SU-DHL-6 (cell line): ENCODE measurements around the gene CCDC187.
"Not testable (repeated sequence)": the region's sequence is repeated elsewhere in the genome, so short reads cannot be mapped to it uniquely, and the experiment has no call there.

Source experiments
- H2AFZ ChIP-seq: fragments of 200-600 bp; sonication (generic); 2 replicates; pipeline ENCODE4 v1.6.1; 2014; ENCODE audit warnings: low read depth, mild to moderate bottlenecking, moderate library complexity, mixed read lengths, antibody characterized with exemption, low read length; ENCODE audit not compliant: severe bottlenecking
- H3F3A ChIP-seq: fragments of 200-600 bp; shearing (Covaris generic); 2 replicates; pipeline ENCODE4 v1.6.0; 2016; ENCODE audit warnings: antibody characterized with exemption, mild to moderate bottlenecking; ENCODE audit not compliant: insufficient read depth
- H3K27ac ChIP-seq: fragments of 200-600 bp; sonication (generic); 2 replicates; pipeline ENCODE4 v1.5.1; 2016; ENCODE audit warnings: low read depth, mild to moderate bottlenecking, low read length, moderate library complexity, mixed read lengths
- H3K27me3 ChIP-seq: fragments of 200-600 bp; sonication (generic), shearing (Covaris generic); 2 replicates; pipeline ENCODE4 v1.6.0; 2014; ENCODE audit warnings: mild to moderate bottlenecking, low read length
- H3K36me3 ChIP-seq: fragments of 200-600 bp; sonication (generic); 2 replicates; pipeline ENCODE4 v1.6.1; 2014; ENCODE audit warnings: mild to moderate bottlenecking, low read length, mixed read lengths
- H3K4me2 ChIP-seq: fragments of 300-600, 200-600 bp; shearing (Covaris generic), sonication (generic); 2 replicates; pipeline ENCODE4 v1.6.0; 2014; ENCODE audit warnings: low read length, low read depth, mild to moderate bottlenecking; ENCODE audit not compliant: poor library complexity, severe bottlenecking
- H3K4me3 ChIP-seq: fragments of 200-600 bp; sonication (generic); 2 replicates; pipeline ENCODE4 v1.5.1; 2014; ENCODE audit warnings: antibody characterized with exemption, low read length, mild to moderate bottlenecking, mixed read lengths; ENCODE audit not compliant: insufficient read depth, poor library complexity, severe bottlenecking
- H3K79me2 ChIP-seq: fragments of 200-600 bp; sonication (generic); 2 replicates; pipeline ENCODE4 v1.6.1; 2014; ENCODE audit warnings: mild to moderate bottlenecking, low read length, moderate library complexity; ENCODE audit not compliant: insufficient read depth
- H3K9ac ChIP-seq: fragments of 200-600 bp; sonication (generic); 2 replicates; pipeline ENCODE4 v1.7.0; 2014; ENCODE audit warnings: mild to moderate bottlenecking, low read length
- H3K9me2 ChIP-seq: fragments of 200-600 bp; sonication (generic); replicated peaks from 2 replicates; pipeline ENCODE4 v1.6.1; 2014; ENCODE audit warnings: low read length; ENCODE audit not compliant: insufficient read depth
- H3K9me3 ChIP-seq: fragments of 200-600 bp; sonication (generic); 2 replicates; pipeline ENCODE4 v1.6.1; 2014; ENCODE audit warnings: low read length, mixed read lengths; ENCODE audit not compliant: insufficient read depth
- H4K20me1 ChIP-seq: fragments of 200-600 bp; sonication (generic); 2 replicates; pipeline ENCODE4 v1.6.1; 2014; ENCODE audit warnings: low read depth, mild to moderate bottlenecking, antibody characterized with exemption, low read length, moderate library complexity, mixed read lengths
- EZH2phosphoT487 ChIP-seq: fragments of 200-600 bp; sonication (generic), shearing (Covaris generic); conservative IDR thresholded peaks from 2 replicates; pipeline ENCODE4 v1.6.1; 2018; ENCODE audit warnings: mild to moderate bottlenecking, antibody characterized with exemption, low read length, moderate library complexity, mixed read lengths
- TF ChIP-seq, protein P1 (sequence below): fragments of 200-600 bp; sonication (generic); IDR thresholded peaks from one replicate; pipeline ENCODE4 v1.5.1; 2017; ENCODE audit warnings: antibody characterized with exemption, mild to moderate bottlenecking, low read length, moderate library complexity; ENCODE audit not compliant: insufficient read depth, poor library complexity, severe bottlenecking

CCDC187 gene

DNA sequence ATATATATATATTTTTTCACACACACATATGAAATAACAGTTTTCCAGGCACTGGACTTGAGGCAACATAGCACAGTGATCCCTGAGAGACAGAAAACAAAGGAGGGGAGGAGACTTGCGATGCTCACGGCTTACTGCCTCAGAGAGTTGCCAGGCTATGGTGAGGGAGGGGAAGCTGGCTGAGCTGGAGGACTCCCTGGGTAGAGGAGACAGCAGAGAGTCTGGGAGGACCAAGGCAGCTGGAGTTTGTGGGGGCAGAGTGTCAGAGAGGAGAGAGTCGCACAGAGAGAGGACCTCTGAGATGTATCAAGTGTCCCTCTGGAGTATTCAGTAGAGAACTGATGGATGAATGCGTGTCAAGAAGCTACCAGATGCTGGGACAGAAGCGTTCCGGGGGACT is 35.2 kb downstream of the CCDC187 start:
- Histone ChIP-seq H3K4me2 (no peak overlapping the region), H3K27me3 (no peaks in the 10 kb centered on the region)

DNA sequence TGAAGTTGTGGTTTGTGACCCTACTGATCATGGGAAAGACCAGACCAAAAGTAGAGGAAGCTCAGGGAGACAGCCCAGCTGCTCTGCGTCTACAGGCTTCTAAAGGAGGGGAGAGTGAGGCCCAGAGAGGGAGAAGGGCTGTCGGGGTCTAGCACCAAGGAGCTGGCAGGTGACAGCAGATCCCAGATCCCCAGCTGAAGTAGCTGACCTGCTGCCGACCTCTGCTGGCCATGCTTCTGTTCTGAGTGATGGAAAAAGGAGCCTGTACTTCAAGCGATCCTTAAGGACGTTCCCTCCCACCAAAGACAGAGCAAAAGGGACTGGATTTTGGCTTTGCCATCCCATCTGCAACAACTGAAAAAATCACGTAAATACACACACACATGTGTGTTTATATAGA is 35.6 kb downstream of the CCDC187 start:
- H3K9me2 ChIP-seq: no peaks in the 10 kb centered on the region
- no peak overlapping the region for H3K4me3 ChIP-seq
- no peaks in the 10 kb centered on the region for H3K27me3 ChIP-seq
- H3K27ac ChIP-seq: no peak overlapping the region
- H3K79me2 ChIP-seq: no peaks in the 10 kb centered on the region
- no peak overlapping the region for H3K9ac ChIP-seq
- no peak for TF ChIP-seq EZH2phosphoT487
- TF ChIP-seq, protein P1, sequence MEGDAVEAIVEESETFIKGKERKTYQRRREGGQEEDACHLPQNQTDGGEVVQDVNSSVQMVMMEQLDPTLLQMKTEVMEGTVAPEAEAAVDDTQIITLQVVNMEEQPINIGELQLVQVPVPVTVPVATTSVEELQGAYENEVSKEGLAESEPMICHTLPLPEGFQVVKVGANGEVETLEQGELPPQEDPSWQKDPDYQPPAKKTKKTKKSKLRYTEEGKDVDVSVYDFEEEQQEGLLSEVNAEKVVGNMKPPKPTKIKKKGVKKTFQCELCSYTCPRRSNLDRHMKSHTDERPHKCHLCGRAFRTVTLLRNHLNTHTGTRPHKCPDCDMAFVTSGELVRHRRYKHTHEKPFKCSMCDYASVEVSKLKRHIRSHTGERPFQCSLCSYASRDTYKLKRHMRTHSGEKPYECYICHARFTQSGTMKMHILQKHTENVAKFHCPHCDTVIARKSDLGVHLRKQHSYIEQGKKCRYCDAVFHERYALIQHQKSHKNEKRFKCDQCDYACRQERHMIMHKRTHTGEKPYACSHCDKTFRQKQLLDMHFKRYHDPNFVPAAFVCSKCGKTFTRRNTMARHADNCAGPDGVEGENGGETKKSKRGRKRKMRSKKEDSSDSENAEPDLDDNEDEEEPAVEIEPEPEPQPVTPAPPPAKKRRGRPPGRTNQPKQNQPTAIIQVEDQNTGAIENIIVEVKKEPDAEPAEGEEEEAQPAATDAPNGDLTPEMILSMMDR: no peak
- H3K4me2 ChIP-seq: no peak overlapping the region
- H3K36me3 ChIP-seq: no peaks in the 10 kb centered on the region
- no peak overlapping the region for H2AFZ ChIP-seq
- no peaks in the 10 kb centered on the region for H3F3A ChIP-seq
- no peaks in the 10 kb centered on the region for H4K20me1 ChIP-seq
- H3K9me3 ChIP-seq: no peaks in the 10 kb centered on the region

More for the DNA sequence above, 35.2 kb downstream of the CCDC187 start:
- Histone ChIP-seq H3K9me2 (no peaks in the 10 kb centered on the region), H3K4me3 (no peak overlapping the region), H4K20me1 (no peaks in the 10 kb centered on the region), H3K27ac (no peak overlapping the region), H3F3A (no peaks in the 10 kb centered on the region), H3K9ac (no peak overlapping the region), H2AFZ (no peak overlapping the region), H3K79me2 (no peaks in the 10 kb centered on the region), H3K9me3 (no peaks in the 10 kb centered on the region), H3K36me3 (no peaks in the 10 kb centered on the region)
- TF ChIP-seq, protein P1: no peak
- no peak for TF ChIP-seq EZH2phosphoT487

DNA sequence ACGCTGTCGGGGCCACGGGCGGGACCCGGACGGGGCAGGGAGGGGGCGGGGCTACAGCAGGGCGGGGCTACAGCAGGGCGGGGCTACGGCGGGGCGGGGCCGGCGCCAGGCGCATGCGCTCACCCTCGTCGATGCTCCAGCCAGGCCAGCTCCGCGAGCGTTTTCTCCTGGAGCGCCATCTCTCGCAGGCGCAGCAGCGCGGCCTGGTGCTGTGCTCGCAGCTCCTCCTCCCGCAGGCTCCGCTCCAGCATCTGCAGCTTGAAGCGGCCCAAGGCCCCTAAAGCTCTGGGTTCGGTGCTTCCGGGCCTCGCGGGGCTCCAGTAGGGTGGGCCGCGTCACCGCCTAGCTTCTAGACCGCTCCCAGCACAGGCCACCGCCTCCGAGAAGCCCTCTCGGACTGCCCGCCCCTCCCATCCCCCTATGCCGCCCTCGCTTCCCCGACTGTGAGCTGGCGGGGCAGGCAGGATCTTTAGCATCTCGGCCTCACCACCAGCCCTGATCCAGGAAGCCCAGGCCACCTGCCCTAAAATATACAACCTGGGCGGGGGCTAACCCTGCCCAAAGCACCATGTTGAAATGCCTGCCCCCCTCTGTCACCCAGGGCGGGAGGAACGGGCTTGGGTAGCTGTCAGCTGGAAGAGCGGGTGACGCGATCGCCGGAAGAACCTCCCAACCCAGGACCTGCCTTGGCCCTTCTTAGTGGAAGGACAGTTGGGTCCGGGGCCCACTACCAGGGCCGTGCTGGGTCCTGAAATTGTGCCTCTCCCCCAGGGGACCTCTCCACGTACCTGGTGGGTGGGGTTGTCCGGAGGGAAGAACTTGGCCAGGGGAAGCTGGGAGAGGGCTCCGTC is 36.4 kb downstream of the CCDC187 start:
- no peak for TF ChIP-seq EZH2phosphoT487
- TF ChIP-seq, protein P1: peak; percentile 22
- no peaks in the 10 kb centered on the region for H3F3A ChIP-seq
- peak overlapping the region; percentile 85 for H2AFZ ChIP-seq
- H3K9me3 ChIP-seq: no peaks in the 10 kb centered on the region
- H3K27ac ChIP-seq: no peak overlapping the region
- no peaks in the 10 kb centered on the region for H3K36me3 ChIP-seq
- no peaks in the 10 kb centered on the region for H3K79me2 ChIP-seq
- H3K4me2 ChIP-seq: peak overlapping the region; percentile 65
- H3K9me2 ChIP-seq: no peaks in the 10 kb centered on the region
- H4K20me1 ChIP-seq: no peaks in the 10 kb centered on the region
- H3K27me3 ChIP-seq: no peaks in the 10 kb centered on the region
- peak overlapping the region; percentile 50 for H3K4me3 ChIP-seq
- peak overlapping the region; percentile 53 for H3K9ac ChIP-seq

DNA sequence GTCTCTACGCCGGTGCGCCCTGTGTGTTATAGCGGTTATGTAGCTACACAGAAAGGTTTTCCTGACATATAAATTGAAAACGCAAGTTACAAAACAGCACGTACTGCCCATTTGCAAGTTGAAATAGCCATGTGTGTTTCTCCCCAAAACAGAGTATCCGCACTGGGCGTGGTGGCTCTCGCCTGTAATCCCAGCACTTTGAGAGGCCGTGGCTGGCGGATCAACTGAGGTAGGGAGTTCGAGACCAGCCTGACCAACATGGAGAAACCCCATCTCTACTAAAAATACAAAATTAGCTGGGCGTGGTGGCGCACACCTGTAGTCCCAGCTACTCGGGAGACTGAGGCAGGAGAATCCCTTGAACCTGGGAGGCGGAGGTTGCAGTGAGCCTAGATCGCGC is 37.3 kb downstream of the CCDC187 start:
- 0 out of 2 replicates have a peak overlapping the region, but pooled peaks have one; percentile 7 for H3K9ac ChIP-seq
- H2AFZ ChIP-seq: peak overlapping the region; percentile 83
- not testable (repeated sequence) for H3K36me3 ChIP-seq

More for the DNA sequence above, 37.3 kb downstream of the CCDC187 start:
- H3K9me2 ChIP-seq, H3K9me3 ChIP-seq, H3K79me2 ChIP-seq, H3K4me3 ChIP-seq, H3K27ac ChIP-seq, H3F3A ChIP-seq, H4K20me1 ChIP-seq, H3K27me3 ChIP-seq: not testable (repeated sequence)
- H3K4me2 ChIP-seq: peak overlapping the region; percentile 62
